GM12878 (cell line): ENCODE measurements around the gene DDX54. TPM values are rescaled to one million over a fixed set of nuclear protein-coding genes. Genes with fewer than 3 reads are reported as not detected.

Source experiments
- ATF3 ChIP-seq: IDR thresholded peaks from 2 replicates; pipeline ENCODE4 v1.6.1; 2011; ENCODE audit warnings: low read depth, mild to moderate bottlenecking, low read length, moderate library complexity, borderline replicate concordance; ENCODE audit errors: extremely low read depth
- BACH1 ChIP-seq: fragments of 450-650 bp; IDR thresholded peaks from 2 replicates; pipeline ENCODE4 v1.6.1; 2017; ENCODE audit warnings: mild to moderate bottlenecking, borderline replicate concordance
- BCL3 ChIP-seq: IDR thresholded peaks from 2 replicates; pipeline ENCODE4 v1.6.1; 2011; ENCODE audit warnings: borderline replicate concordance, low read depth, mild to moderate bottlenecking, moderate library complexity, low read length; ENCODE audit not compliant: insufficient read depth, poor library complexity, severe bottlenecking
- CHD2 ChIP-seq: IDR thresholded peaks from 2 replicates; pipeline ENCODE4 v1.6.1; 2011; ENCODE audit warnings: low read depth, low read length, improper control_type of control experiment, borderline replicate concordance
- DPF2 ChIP-seq: fragments of 450-650 bp; IDR thresholded peaks from 2 replicates; pipeline ENCODE4 v1.6.1; 2017; ENCODE audit warnings: mild to moderate bottlenecking
- EP300 ChIP-seq, 2 experiments: fragments of 150-350 bp in 1 of 2; IDR thresholded peaks; 2 replicates each; pipeline ENCODE4 v1.6.1; 2011 to 2012; ENCODE audit warnings: low read depth in 2 of 2, low read length in 2 of 2, borderline replicate concordance in 1 of 2, improper control_type of control experiment in 1 of 2, inconsistent platforms in 1 of 2; ENCODE audit not compliant: control insufficient read depth in 1 of 2
- MEF2B ChIP-seq: fragments of 450-650 bp; IDR thresholded peaks from 2 replicates; pipeline ENCODE4 v1.6.1; 2018; ENCODE audit warnings: mild to moderate bottlenecking, moderate library complexity; ENCODE audit not compliant: partially characterized antibody, poor library complexity, severe bottlenecking
- NFYA ChIP-seq: IDR thresholded peaks from 2 replicates; pipeline ENCODE4 v1.6.1; 2011; ENCODE audit warnings: low read depth, mild to moderate bottlenecking, low read length, improper control_type of control experiment, borderline replicate concordance
- PAX8 ChIP-seq: fragments of 450-650 bp; IDR thresholded peaks from 2 replicates; pipeline ENCODE4 v1.6.1; 2017; ENCODE audit warnings: mild to moderate bottlenecking, moderate library complexity
- POLR2A ChIP-seq: IDR thresholded peaks from 2 replicates; pipeline ENCODE4 v1.6.1; 2011; ENCODE audit warnings: low read depth, mild to moderate bottlenecking, low read length
- RB1 ChIP-seq: fragments of 450-650 bp; formaldehyde crosslinking; IDR thresholded peaks from 2 replicates; pipeline ENCODE4 v1.6.1; 2017; ENCODE audit warnings: mild to moderate bottlenecking, borderline replicate concordance
- RBBP5 ChIP-seq: fragments of 200-600 bp; sonication (generic); conservative IDR thresholded peaks from 2 replicates; pipeline ENCODE4 v1.6.1; 2016
- RFX5 ChIP-seq: IDR thresholded peaks from 2 replicates; pipeline ENCODE4 v1.6.1; 2011; ENCODE audit warnings: low read depth, low read length, improper control_type of control experiment
- SKIL ChIP-seq: fragments of 450-650 bp; IDR thresholded peaks from 2 replicates; pipeline ENCODE4 v1.6.1; 2017; ENCODE audit warnings: mild to moderate bottlenecking, low read depth, inconsistent platforms; ENCODE audit not compliant: poor library complexity, severe bottlenecking
- SMARCA5 ChIP-seq: fragments of 450-650 bp; IDR thresholded peaks from 2 replicates; pipeline ENCODE4 v1.6.1; 2017; ENCODE audit warnings: mild to moderate bottlenecking
- STAT1 ChIP-seq: fragments of 450-650 bp; conservative IDR thresholded peaks from 2 replicates; pipeline ENCODE4 v1.6.1; 2014; ENCODE audit warnings: antibody characterized with exemption, mild to moderate bottlenecking
- TCF12 ChIP-seq: IDR thresholded peaks from 2 replicates; pipeline ENCODE4 v1.6.1; 2011; ENCODE audit warnings: low read depth, mild to moderate bottlenecking, low read length
- YY1 ChIP-seq: IDR thresholded peaks from 2 replicates; pipeline ENCODE4 v1.6.1; 2011; ENCODE audit warnings: low read depth, mild to moderate bottlenecking, low read length
- ZBTB11 ChIP-seq: fragments of 450-650 bp; formaldehyde crosslinking; IDR thresholded peaks from 2 replicates; pipeline ENCODE4 v1.5.0; 2022; ENCODE audit warnings: mild to moderate bottlenecking, missing genetic modification characterization
- ZZZ3 ChIP-seq: IDR thresholded peaks from 2 replicates; pipeline ENCODE4 v1.6.1; 2011; ENCODE audit warnings: low read depth; ENCODE audit not compliant: control insufficient read depth, insufficient read length
- polyA plus RNA-seq, 11 experiments: library from polyadenylated mRNA; depleted of rRNA in 4 of 11; unstranded in 6 of 11; stranded (reverse) in 5 of 11; fragments of >200 nt; fragmentation: Nextera tagmentation in 4 of 11; fragmentation: Illumina TruSeq in 1 of 11; extraction: Ambion mirVana in 4 of 11; extraction: Trizol in 1 of 11; gene quantifications; 1 replicate in 1 of 11; 2 replicates in 10 of 11; pipeline versions ENCODE4 v1.2.1 to v1.2.3, GENCODE V29; 2011 to 2016; ENCODE audit warnings: inconsistent platforms in 2 of 11, missing spikeins in 2 of 11, low read depth in 1 of 11
- total RNA-seq, 4 experiments: library from RNA; depleted of rRNA in 3 of 4; stranded (reverse); fragments of >200 nt in 3 of 4; fragmentation: Illumina TruSeq in 1 of 4; extraction: Trizol in 1 of 4; gene quantifications; 2 replicates each; pipeline versions ENCODE4 v1.2.1 to v1.2.3, GENCODE V29; 2013 to 2021
- TF ChIP-seq, protein P1 (sequence below): fragments of 450-650 bp; IDR thresholded peaks from 2 replicates; pipeline ENCODE4 v1.6.1; 2016; ENCODE audit warnings: mild to moderate bottlenecking

DDX54 gene
- total and polyA plus RNA-seq, 10 of the 15 experiments (the other 5 are each of a cell fraction or from before 2014, with no cell fraction given): 1.9 to 115 (median 56.3) TPM

DNA sequence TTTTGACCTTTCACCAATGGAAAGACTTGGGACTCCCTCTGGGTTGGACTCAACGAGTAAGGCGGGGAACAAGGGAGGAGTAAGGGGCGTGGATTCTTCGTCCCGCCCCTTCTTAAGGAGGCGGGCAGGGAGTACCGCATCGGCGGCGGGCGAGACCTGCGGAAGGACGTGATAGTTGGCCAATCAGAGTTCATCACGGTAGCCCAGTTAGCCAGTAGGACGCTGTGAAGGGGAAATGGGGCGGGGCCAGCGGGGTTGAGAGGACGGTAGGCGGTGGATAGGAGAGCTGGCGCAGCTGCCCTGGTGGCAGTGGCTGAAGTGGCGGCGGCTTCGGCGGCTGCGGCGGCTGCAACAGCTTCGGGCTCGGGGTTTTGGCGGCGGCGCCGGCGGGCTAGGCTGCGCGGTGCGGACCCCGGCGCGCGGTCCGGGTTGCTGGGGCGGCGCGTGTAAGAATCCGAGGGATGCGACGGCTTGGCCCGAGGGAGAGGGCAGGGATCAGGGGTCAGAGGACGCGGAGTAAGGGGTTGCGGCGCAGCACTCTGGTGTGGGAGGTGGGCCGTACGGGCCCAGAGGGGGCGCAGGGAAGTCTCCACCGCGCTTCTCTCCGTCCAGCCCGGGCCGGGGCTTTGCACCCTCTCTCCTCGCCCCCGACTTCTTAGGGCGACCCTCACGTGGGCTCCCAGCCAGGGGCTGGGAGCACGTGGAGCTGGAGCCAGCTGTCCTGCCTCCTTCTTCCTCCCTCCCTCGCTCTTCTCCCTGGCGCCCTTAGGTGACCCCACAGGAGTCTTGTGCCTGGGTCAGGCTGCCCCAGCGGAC lies 36.1 kb upstream of the DDX54 start, which contains the start of gene TPCN1 (continued):
- TF ChIP-seq ZBTB11 (CRISPR knock-in tag): no peak
- TF ChIP-seq MEF2B: no peak
- peak; percentile 96 for TF ChIP-seq RB1
- peak; percentile 82 for TF ChIP-seq DPF2
- TF ChIP-seq BCL3: peak; percentile 21
- no peak; the same call in none of the 2 replicates for TF ChIP-seq SMARCA5
- no peak for TF ChIP-seq ATF3
- TF ChIP-seq YY1: peak; percentile 83
- no peak for TF ChIP-seq PAX8
- peak; percentile 94 for TF ChIP-seq CHD2
- TF ChIP-seq NFYA: peak; percentile 57
- TF ChIP-seq BACH1: peak; percentile 90
- peak; percentile 93; the same call in 1 of the 2 replicates for TF ChIP-seq STAT1
- no peak for TF ChIP-seq EP300 (IDR thresholded peaks at IDR 0.05; ENCODE audit: borderline replicate concordance in 1 of 2, control insufficient read depth in 1 of 2, low read depth in 2 of 2, low read length in 2 of 2)
- TF ChIP-seq RBBP5: no peak
- peak; percentile 91 for TF ChIP-seq TCF12
- peak; percentile 78 for TF ChIP-seq RFX5
- TF ChIP-seq POLR2A: peak; percentile 99
- TF ChIP-seq SKIL: no peak
- no peak for TF ChIP-seq ZZZ3
- TF ChIP-seq, protein P1, sequence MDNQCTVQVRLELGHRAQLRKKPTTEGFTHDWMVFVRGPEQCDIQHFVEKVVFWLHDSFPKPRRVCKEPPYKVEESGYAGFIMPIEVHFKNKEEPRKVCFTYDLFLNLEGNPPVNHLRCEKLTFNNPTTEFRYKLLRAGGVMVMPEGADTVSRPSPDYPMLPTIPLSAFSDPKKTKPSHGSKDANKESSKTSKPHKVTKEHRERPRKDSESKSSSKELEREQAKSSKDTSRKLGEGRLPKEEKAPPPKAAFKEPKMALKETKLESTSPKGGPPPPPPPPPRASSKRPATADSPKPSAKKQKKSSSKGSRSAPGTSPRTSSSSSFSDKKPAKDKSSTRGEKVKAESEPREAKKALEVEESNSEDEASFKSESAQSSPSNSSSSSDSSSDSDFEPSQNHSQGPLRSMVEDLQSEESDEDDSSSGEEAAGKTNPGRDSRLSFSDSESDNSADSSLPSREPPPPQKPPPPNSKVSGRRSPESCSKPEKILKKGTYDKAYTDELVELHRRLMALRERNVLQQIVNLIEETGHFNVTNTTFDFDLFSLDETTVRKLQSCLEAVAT: no peak
